Activated T-helper 1 cell treated with Interleukin-2 at 50 U/mL for 16 hours (primary cell): ENCODE measurements around the gene DYNC1LI2.
"Not testable (repeated sequence)": the region's sequence is repeated elsewhere in the genome, so short reads cannot be mapped to it uniquely, and the experiment has no call there.

Experiments used
- DNase-seq: peaks from one replicate; pipeline ENCODE4 v3.0.0-alpha.2; 2020; ENCODE audit warnings: low read depth

The DYNC1LI2 gene

DNA sequence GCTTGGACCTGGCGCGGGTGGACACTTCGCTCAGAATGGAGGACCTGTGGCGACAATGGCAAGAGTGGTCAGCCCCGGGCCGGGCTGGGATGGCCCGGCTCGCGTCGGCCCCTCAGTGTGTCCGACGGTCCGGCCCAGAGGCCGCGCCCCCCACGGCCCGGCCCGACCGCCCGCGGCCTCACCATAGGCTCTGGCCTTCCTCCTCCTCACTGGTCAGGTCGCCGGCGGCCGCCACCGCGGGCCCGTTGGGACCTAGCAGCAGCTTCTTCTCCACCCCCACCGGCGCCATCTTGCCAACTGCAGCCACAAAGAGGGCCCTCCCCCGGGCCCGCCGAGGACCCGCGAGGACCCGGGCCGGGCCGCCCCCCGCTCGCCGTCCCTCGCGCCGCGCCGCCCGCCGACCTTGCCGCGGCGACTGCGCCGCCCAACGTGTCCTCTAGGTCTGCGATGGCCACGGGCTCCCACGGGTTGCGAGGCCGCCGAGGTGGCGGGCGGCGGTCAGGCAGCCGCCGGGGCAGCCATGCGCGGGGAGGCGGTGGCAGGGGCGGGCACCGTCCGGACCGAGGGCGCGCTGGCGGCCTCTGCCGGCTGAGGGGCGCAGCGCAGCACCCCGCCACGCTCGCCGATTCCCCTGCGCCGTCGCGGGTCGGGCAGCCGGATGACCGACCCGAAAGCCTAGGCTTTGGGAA is at the start of gene DYNC1LI2:
DYNC1LI2 (minus strand) TSS at position 307 of the 689 bp plus-strand sequence; CDS start at position 289, 18 bp downstream.
- peak; percentile 69 for DNase-seq

- DNase-seq, result no peak
Measured at GRCh38 chr16:66800856-66801255, 49.4 kb upstream of the DYNC1LI2 start.

- no peak for DNase-seq
Measured at GRCh38 chr16:66798161-66798560, 46.8 kb upstream of the DYNC1LI2 start.

- not testable (repeated sequence) for DNase-seq
Measured at GRCh38 chr16:66793984-66794383, 42.6 kb upstream of the DYNC1LI2 start.

DNA sequence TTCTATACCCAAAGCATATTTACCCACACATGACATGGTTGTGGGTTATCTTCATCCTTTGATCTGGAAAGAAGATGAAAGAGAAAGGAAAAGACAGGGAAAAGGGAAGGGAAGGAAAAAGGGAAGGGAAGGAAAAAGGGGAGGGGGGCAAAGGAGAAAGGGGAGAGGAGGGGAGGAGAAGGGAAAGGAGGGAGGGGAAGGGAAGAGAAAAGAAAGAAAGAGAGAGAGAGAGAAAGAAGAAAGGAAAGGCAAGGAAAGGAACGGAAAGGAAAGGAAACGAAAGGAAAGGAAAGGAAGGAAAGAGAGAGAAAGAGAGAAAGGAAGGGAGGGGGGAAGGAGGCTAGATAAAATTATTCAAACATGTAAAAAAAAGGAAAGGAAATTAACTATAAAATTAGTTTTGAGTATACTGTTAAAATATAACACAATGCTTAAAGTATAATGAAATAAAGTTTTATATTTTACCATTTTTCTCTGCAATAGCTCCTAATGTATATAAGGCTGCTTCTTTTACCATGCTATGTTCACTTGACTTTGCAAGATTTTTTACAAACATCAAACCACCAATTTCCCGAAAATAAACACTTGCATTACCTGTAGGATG is 38.8 kb upstream of the DYNC1LI2 start:
- no peak for DNase-seq

- DNase-seq, result no peak
Measured at GRCh38 chr16:66787427-66787826, 36.0 kb upstream of the DYNC1LI2 start.

DNA sequence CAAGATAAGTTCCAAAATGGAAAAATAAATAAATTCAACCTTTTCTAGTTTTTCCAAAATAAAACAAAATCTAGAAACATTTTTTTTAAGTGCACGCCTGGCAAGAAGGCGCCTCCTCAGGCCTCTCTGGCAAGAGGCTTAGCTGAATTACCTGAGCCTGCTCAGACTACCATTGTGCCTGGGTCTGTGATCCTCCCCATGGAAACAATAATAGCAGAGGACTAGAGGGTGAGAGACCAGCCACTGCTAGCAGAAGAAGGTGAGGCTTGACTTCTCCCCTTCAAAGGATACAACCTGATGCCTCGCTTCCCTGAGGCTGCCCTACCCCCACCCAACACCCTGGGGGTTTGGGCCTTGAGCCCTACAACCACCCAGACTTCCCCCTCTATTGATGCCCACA is 35.1 kb upstream of the DYNC1LI2 start:
- DNase-seq, result no peak

GRCh38 chr16:66776457-66776856 is 25.0 kb upstream of the DYNC1LI2 start:
- no peak for DNase-seq

DNA sequence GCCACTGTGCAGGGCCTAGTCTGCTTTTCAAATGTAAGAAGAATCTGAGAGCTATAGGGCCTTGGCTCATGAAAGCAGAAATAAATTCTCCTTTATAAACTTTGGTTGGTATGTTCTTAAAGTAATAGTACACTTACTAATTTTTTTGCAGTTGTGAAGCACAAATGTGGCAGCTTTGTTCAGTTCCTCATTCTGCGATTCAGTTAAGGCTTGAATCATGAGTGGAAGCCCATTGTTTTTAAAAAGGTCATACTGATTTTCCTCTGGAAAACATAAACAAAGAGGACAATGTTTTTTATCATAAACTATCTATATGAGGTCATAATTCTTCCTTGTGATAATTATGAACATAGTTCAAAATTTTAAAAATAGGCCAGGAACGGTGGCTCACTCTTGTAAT is 23.6 kb upstream of the DYNC1LI2 start:
- DNase-seq, result no peak

- no peak for DNase-seq
Measured at GRCh38 chr16:66758086-66758485, 6.7 kb upstream of the DYNC1LI2 start.

- DNase-seq, result no peak
Measured at GRCh38 chr16:66754819-66755218, 3.4 kb upstream of the DYNC1LI2 start.

GRCh38 chr16:66754211-66754610 is 2.8 kb upstream of the DYNC1LI2 start:
- DNase-seq, result no peak

DNA sequence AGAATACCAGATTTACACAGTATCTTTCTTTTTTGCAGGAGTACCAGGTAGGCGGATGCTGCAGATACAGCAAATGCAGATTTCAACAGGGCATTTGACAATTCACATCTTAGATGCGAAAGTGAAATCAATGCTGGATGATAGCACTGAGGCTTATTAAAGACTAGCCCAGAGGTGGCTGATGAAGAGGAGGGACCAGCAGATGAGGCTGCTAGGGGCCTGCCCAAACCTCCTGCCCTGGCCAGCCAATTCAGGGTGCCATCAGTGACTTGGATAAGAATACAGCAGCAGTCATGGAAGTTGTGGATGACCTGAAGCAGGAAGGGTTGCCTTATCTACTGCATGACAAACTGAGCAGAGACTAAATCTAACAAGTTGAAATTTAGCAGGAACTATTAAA is 1.5 kb upstream of the DYNC1LI2 start:
- no peak for DNase-seq

DNA sequence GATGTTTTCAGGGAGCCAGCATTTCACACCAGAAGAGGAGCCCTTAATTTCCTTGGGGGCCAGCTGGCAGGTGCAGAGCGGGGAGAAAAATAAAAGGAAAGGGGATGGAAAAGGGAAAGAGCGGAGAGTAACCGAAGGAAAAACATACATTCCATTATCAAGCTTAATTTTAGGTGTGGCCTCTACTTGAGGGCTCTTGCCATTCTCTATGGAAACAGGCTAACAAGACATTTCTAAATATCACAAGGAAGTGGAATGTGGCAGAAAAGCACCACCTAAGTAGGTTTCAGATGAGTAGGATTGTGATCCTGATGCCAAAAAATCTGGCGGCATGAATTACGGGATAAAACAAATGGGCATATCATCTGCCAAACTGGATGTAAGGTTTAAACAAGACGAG is 970 bp upstream of the DYNC1LI2 start:
- DNase-seq, result no peak

DNA sequence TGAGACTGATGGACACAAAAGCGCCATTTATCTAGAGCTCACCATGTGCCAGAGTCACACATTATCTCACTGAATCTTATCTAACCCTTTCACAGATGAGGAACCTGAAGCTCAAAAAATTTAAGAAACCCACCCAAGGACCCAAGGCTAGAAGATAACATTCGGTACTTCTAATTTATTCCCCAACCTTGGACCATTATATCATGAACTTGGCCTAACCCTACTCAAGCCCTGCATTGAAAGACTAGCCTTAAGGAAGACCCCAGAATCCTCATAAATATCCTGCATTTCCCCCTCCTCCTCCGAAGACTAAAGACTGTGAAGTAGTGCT is 548 bp upstream of the DYNC1LI2 start:
- DNase-seq, result no peak

- no peak for DNase-seq
Measured at GRCh38 chr16:66751053-66751302, 431 bp downstream of the DYNC1LI2 start.

DNA sequence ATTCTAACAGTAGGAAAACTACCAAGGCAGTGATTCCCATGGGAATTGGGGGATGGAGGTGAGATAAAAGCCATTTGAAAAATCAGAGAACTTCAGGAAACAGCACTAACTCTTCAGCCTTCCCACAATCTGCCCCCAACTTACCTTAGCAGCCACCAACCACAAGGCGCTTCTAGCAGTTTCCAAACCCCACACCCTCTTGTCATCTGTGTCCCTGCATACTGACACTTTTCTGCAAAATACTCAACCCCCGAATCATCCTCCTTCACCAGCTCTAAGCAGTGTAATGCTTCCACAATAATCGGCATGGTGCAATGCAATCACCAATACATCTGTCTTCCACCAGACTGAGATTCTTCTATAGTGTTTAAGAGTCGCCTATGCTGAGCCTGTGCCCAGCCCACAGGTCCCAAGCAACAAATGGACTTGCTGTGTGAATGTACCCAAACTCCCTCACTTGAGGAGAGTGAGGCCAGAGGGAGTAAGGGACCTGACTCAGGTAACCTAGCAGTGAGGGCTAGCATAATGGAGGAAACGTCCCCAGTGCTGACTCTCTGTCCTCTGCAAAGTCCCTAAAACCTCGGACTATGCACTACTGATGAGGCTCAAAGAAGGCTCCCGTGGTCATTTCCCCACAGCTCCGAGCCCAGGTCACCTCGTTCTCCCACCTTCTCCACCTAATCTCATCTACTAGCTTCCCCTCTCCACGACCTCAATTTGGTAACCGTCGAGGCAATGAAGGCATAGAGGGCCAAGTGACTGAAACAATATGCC is 943 bp downstream of the DYNC1LI2 start:
- no peak for DNase-seq

DNA sequence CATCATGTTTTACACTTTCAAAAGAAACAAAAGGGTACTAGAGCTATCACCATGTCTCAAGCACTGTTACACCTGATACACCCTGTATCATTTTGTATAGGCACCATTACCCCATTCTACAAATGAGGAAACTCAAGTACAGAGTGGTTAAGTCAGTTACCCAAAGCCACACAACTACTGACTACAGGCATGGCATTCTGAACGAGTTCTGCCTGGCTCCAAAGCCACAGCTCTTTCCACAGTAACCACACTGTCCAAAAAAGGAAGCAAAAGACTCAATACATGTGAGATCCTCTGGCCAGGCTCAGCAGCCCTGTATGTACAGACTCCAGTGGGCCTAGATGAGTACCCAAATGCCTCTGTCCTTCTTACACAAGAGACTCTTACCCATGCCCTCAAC is 4.7 kb downstream of the DYNC1LI2 start:
- no peak for DNase-seq

DNA sequence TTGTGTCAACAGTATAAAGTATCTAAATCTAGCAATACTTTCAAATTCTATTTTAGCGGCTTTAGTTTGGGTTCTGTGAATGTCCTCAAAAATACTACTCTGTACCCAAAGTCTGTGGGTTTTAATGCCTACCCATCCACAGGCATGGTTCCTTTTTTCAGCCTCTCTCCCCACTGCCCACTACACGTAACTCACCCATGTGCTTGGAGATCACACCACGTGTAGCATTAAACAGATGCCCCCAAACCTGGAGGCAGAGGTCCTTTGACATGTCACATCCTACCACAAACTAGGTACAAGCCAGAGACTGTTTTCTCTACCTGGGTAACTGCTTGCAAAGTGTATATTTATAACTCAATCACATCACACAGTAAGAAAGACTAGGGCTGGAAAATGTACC is 5.4 kb downstream of the DYNC1LI2 start:
- no peak for DNase-seq

DNA sequence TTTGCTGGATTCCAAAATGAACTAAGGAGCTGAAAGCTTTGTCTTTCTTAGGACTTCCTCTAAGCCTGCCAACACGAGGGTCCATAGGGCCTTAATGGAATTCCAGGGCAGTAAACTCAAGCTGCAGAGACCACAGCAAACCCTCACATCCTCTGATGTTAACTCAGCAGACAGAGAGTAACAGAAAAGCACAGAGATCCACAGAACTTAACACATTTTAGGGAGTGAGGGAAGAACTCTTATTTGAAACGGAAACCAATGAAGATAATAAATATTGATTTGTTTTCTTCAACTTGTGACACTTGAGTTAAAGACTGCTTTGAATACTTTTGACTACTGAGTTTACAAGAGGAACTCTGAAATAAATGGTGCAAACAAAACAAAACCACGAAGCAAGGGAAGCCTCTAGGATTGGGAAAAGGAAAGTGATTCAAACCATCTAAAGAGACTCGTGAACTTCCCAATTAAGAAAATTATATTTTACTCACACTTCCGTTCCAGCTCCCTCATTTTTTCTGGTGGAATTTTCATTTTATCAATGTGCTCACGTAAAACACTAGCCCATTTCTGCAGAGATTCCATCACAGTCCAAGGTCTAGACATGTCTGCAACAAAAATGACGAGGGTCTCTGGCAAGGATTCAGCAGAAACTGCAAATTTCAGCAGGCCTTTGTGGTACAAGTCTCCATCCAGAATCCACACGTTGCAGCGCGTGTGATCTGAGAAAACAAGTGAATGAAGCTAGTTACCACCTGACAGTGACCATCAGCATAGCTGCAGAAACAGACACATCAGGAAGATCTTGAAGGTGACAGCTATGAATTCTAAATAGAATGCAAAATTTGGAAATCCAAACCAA is 9.2 kb downstream of the DYNC1LI2 start:
- DNase-seq, result no peak

- no peak for DNase-seq
Measured at GRCh38 chr16:66741169-66741900, 10.1 kb downstream of the DYNC1LI2 start.

GRCh38 chr16:66740533-66740932 is 10.9 kb downstream of the DYNC1LI2 start:
- DNase-seq, result no peak
